ENCODE measurements around the gene KNL1. TPM values are rescaled to one million over a fixed set of nuclear protein-coding genes. Genes with fewer than 3 reads are reported as not detected.

The KNL1 gene
- polyA plus RNA-seq, 2 of the 4 experiments (the other 2 are of a cell fraction) = 7.6 to 13.2 TPM

GRCh38 chr15:40549894-40550293 lies 44.2 kb upstream of the KNL1 start:
- Histone ChIP-seq H3K9me3 (no peaks in the 10 kb centered on the region), H3K4me2 (no peak overlapping the region), H3K4me1 (no peaks in the 10 kb centered on the region), H3K4me3 (no peak overlapping the region), H3K27ac (no peak overlapping the region)
- DNase-seq (ENCODE audit: low read depth in 1 of 2, low spot score in 1 of 2) = no peak
- no peak for FAIRE-seq
- CTCF ChIA-PET = no interaction called here
- WGBS (ENCODE audit: missing lambda C conversion rate) = 62% methylated on average over 5 of the region's 9 CpGs
- ATAC-seq = no peak
- no peak for TF ChIP-seq HOXA7 (CRISPR knock-in tag; IDR thresholded peaks at IDR 0.05)
- no peak for TF ChIP-seq NPAS2 (CRISPR knock-in tag; IDR thresholded peaks at IDR 0.05; ENCODE audit: borderline replicate concordance)
- no peak for TF ChIP-seq USF2 (IDR thresholded peaks at IDR 0.05)
- TF ChIP-seq TFCP2L1 (CRISPR knock-in tag; IDR thresholded peaks at IDR 0.05) = no peak
- no peak for TF ChIP-seq ZNF302 (CRISPR knock-in tag; IDR thresholded peaks at IDR 0.05)
- TF ChIP-seq PHF8 (IDR thresholded peaks at IDR 0.05; ENCODE audit: borderline replicate concordance, low read depth) = no peak
- TF ChIP-seq FOSB (CRISPR knock-in tag; IDR thresholded peaks at IDR 0.05) = no peak
- no peak for TF ChIP-seq CBX8 (IDR thresholded peaks at IDR 0.05)
- TF ChIP-seq MAZ (IDR thresholded peaks at IDR 0.05; ENCODE audit: borderline replicate concordance, low read depth, low read length) = no peak
- TF ChIP-seq POLR2AphosphoS2 (conservative IDR thresholded peaks at IDR 0.05; ENCODE audit: low read length) = no peak
- no peak for TF ChIP-seq NR3C1 (IDR thresholded peaks at IDR 0.05)
- TF ChIP-seq TP53 (CRISPR knock-in tag; IDR thresholded peaks at IDR 0.05) = no peak
- no peak for TF ChIP-seq RCOR1 (IDR thresholded peaks at IDR 0.05; ENCODE audit: low read depth, low read length)
- no peak for TF ChIP-seq CTCF (IDR thresholded peaks at IDR 0.05)
- no peak for TF ChIP-seq GATA3 (IDR thresholded peaks at IDR 0.05; ENCODE audit: borderline replicate concordance)
- no peak for TF ChIP-seq ELK1 (IDR thresholded peaks at IDR 0.05; ENCODE audit: low read depth, low read length)
- no peak for TF ChIP-seq RNF2 (IDR thresholded peaks at IDR 0.05; ENCODE audit: borderline replicate concordance, low read depth)
- POLR2A ChIA-PET = no interaction called here

GRCh38 chr15:40550341-40551037 lies 43.6 kb upstream of the KNL1 start:
- FAIRE-seq = no peak
- Histone ChIP-seq H3K9me3 (no peaks in the 10 kb centered on the region), H3K27ac (no peak overlapping the region), H3K4me1 (no peaks in the 10 kb centered on the region), H3K4me3 (no peak overlapping the region), H3K4me2 (no peak overlapping the region)
- POLR2A ChIA-PET = no interaction called here
- no peak for ATAC-seq
- TF ChIP-seq MAFK (IDR thresholded peaks at IDR 0.05; ENCODE audit: partially characterized antibody) (no peak), CHD4 (IDR thresholded peaks at IDR 0.05; ENCODE audit: borderline replicate concordance) (no peak), TFCP2L1 (CRISPR knock-in tag; IDR thresholded peaks at IDR 0.05) (no peak), JUN (IDR thresholded peaks at IDR 0.05) (no peak), RNF2 (IDR thresholded peaks at IDR 0.05; ENCODE audit: borderline replicate concordance, low read depth) (no peak)
- DNase-seq (ENCODE audit: low read depth in 1 of 2, low spot score in 1 of 2) = no peak
- WGBS (ENCODE audit: missing lambda C conversion rate) = 95% methylated on average over 6 of the region's 6 CpGs
- CTCF ChIA-PET = no interaction called here

GRCh38 chr15:40554161-40554525 lies 39.9 kb upstream of the KNL1 start:
- 65% methylated on average over 4 of the region's 4 CpGs for WGBS (ENCODE audit: missing lambda C conversion rate)
- Histone ChIP-seq H3K4me2 (no peak overlapping the region), H3K9me3 (no peaks in the 10 kb centered on the region), H3K4me1 (no peaks in the 10 kb centered on the region), H3K27ac (no peak overlapping the region), H3K4me3 (no peak overlapping the region)
- ChIA-PET POLR2A (no interaction called here), CTCF (interaction anchor here (0.9 kb wide), 1 partner anchor 16 kb away, joined by 3 read pairs; no protein-coding TSS in a partner anchor)
- DNase-seq (ENCODE audit: low read depth in 1 of 2, low spot score in 1 of 2) = no peak
- FAIRE-seq = no peak
- ATAC-seq = no peak
- TF ChIP-seq NPAS2 (CRISPR knock-in tag; IDR thresholded peaks at IDR 0.05; ENCODE audit: borderline replicate concordance) = no peak
- no peak for TF ChIP-seq JUN (IDR thresholded peaks at IDR 0.05)
- no peak for TF ChIP-seq EHF (CRISPR knock-in tag; IDR thresholded peaks at IDR 0.05)
- TF ChIP-seq RFX5 (IDR thresholded peaks at IDR 0.05) = no peak
- TF ChIP-seq ELK1 (IDR thresholded peaks at IDR 0.05; ENCODE audit: low read depth, low read length) = no peak
- no peak for TF ChIP-seq ZNF302 (CRISPR knock-in tag; IDR thresholded peaks at IDR 0.05)
- TF ChIP-seq KDM5A (IDR thresholded peaks at IDR 0.05) = no peak
- TF ChIP-seq KDM1A (IDR thresholded peaks at IDR 0.05; ENCODE audit: low read depth) = no peak
- no peak for TF ChIP-seq RCOR1 (IDR thresholded peaks at IDR 0.05; ENCODE audit: low read depth, low read length)
- no peak for TF ChIP-seq RARB (CRISPR knock-in tag; IDR thresholded peaks at IDR 0.05)
- TF ChIP-seq PHF8 (IDR thresholded peaks at IDR 0.05; ENCODE audit: borderline replicate concordance, low read depth) = no peak
- TF ChIP-seq HOXB13 (CRISPR knock-in tag; IDR thresholded peaks at IDR 0.05; ENCODE audit: low read depth) = no peak
- no peak for TF ChIP-seq TP53 (CRISPR knock-in tag; IDR thresholded peaks at IDR 0.05)
- TF ChIP-seq CTCF (IDR thresholded peaks at IDR 0.05) = no peak
- no peak for TF ChIP-seq HDAC2 (IDR thresholded peaks at IDR 0.05)

Measured in A549 (cell line).